Left cardiac atrium (tissue), 4 donors: ENCODE measurements around the gene FAS. TPM values are rescaled to one million over a fixed set of nuclear protein-coding genes. Genes with fewer than 3 reads are reported as not detected.

Experiments
- ATAC-seq, 2 donors: fragments of 200-7000 bp; cut with Tn5 transposase; one replicate each; pipeline ENCODE4 v1.9.1; 2020; ENCODE audit warnings: mild to moderate bottlenecking in 2 of 2, moderate library complexity in 2 of 2
- DNase-seq: peaks from one replicate; pipeline ENCODE4 v3.0.0-alpha.2; 2020
- intact Hi-C, 2 donors: fragments of 100-400 bp; cut with DNase I; formaldehyde crosslinking; loops; one replicate each; pipeline versions ENCODE4 v1.14.1 to v1.15.1; 2022 to 2023
- long read RNA-seq: library from polyadenylated mRNA; unstranded; transcript quantifications from one replicate; pipeline ENCODE4 v2.0.0, GENCODE V29; 2021
- total RNA-seq, 2 donors: library from RNA; stranded (reverse); fragmentation: NEBNext Ultra II Directional; extraction: Animal tissue kit (Norgen Biotek cat#: 25700); gene quantifications; one replicate each; pipeline ENCODE4 v1.2.1, GENCODE V29; 2021
- donor health status: DM: no; HTN: yes; CAD: no.
- donor health status: DM: no; HTN: yes; CAD: no; lungs with severe emphysema.
- donor health status: DM: yes; HTN: yes; CAD: no.
- donor health status: Dilated cardiomyopathy.

FAS gene
- 1 to 10 TPM; 6.6 to 8.1 TPM for total RNA-seq
- long read RNA-seq, partial matches to known transcripts: 0 of 7 reads
- long read RNA-seq, other reads (novel, unspliced or antisense): 2 of 7 reads

GRCh38 chr10:88990384-88991160 lies at the start of gene FAS:
Gene FAS (plus strand): TSS chr10:88990798. CDS start chr10:88990877, 79 bp downstream.
- intact Hi-C loops: loop anchor here in 1 of 2 donors (5.0 kb wide), 1 partner anchor 53 kb away; no protein-coding TSS in a partner anchor
- DNase-seq (peak; percentile 76), ATAC-seq (peak; percentile 79 to 90)

- intact Hi-C loops: no loop called here
- ATAC-seq (no peak), DNase-seq (no peak)
Observed at GRCh38 chr10:88941026-88941425, 49.6 kb upstream of the FAS start.

GRCh38 chr10:88943778-88944177 lies 46.8 kb upstream of the FAS start:
- intact Hi-C loops: no loop called here
- DNase-seq: no peak

GRCh38 chr10:88944813-88945212 lies 45.8 kb upstream of the FAS start:
- intact Hi-C loops: no loop called here
- no peak for DNase-seq
- ATAC-seq: no peak

More at GRCh38 chr10:88943778-88944177, 46.8 kb upstream of the FAS start:
- peak in 1 of 2 donors; percentile 32 for ATAC-seq

GRCh38 chr10:88946200-88946599 lies 44.4 kb upstream of the FAS start:
- DNase-seq (no peak), ATAC-seq (no peak)
- intact Hi-C loops: no loop called here

- ATAC-seq (no peak), DNase-seq (no peak)
- intact Hi-C loops: no loop called here
Observed at GRCh38 chr10:88946965-88947590, 43.5 kb upstream of the FAS start.

- DNase-seq: no peak
Observed at GRCh38 chr10:88949051-88949450, 41.5 kb upstream of the FAS start.

GRCh38 chr10:88949912-88950837 lies 40.4 kb upstream of the FAS start:
- intact Hi-C loops: no loop called here
- DNase-seq: no peak
- no peak for ATAC-seq

More at GRCh38 chr10:88949051-88949450, 41.5 kb upstream of the FAS start:
- no peak for ATAC-seq
- intact Hi-C loops: no loop called here

GRCh38 chr10:88952647-88953111 lies 37.9 kb upstream of the FAS start, which contains the start of gene ACTA2:
Gene ACTA2 (minus strand): TSS chr10:88952773. CDS start chr10:88948930, 3,843 bp downstream.
- peak; percentile 82 to 85 for ATAC-seq
- DNase-seq: peak; percentile 56
- intact Hi-C loops: no loop called here

GRCh38 chr10:88953662-88954061 lies 36.9 kb upstream of the FAS start:
- DNase-seq (no peak), ATAC-seq (no peak)
- intact Hi-C loops: no loop called here

GRCh38 chr10:88954458-88955083 lies 36.0 kb upstream of the FAS start:
- DNase-seq (no peak), ATAC-seq (no peak)
- intact Hi-C loops: no loop called here

GRCh38 chr10:88957381-88957780 lies 33.2 kb upstream of the FAS start:
- ATAC-seq (no peak), DNase-seq (no peak)
- intact Hi-C loops: no loop called here

GRCh38 chr10:88958721-88959120 lies 31.9 kb upstream of the FAS start:
- intact Hi-C loops: no loop called here
- ATAC-seq (no peak), DNase-seq (no peak)

GRCh38 chr10:88960802-88961201 lies 29.8 kb upstream of the FAS start:
- intact Hi-C loops: no loop called here
- DNase-seq (no peak), ATAC-seq (no peak)

- ATAC-seq: no peak
- intact Hi-C loops: no loop called here
- no peak for DNase-seq
Observed at GRCh38 chr10:88961266-88961665, 29.3 kb upstream of the FAS start.

- intact Hi-C loops: no loop called here
- ATAC-seq (no peak), DNase-seq (no peak)
Observed at GRCh38 chr10:88962336-88962735, 28.3 kb upstream of the FAS start.

- ATAC-seq (no peak), DNase-seq (no peak)
- intact Hi-C loops: no loop called here
Observed at GRCh38 chr10:88963318-88963717, 27.3 kb upstream of the FAS start.

GRCh38 chr10:88964360-88964759 lies 26.2 kb upstream of the FAS start:
- DNase-seq (no peak), ATAC-seq (no peak)
- intact Hi-C loops: no loop called here

- ATAC-seq (no peak), DNase-seq (no peak)
- intact Hi-C loops: no loop called here
Observed at GRCh38 chr10:88964869-88965415, 25.7 kb upstream of the FAS start.
